Activated T-cell treated with anti-CD3 and anti-CD28 coated beads for 4 hours (primary cell): ENCODE data around the gene ACTA2.

ENCODE experiments used
- DNase-seq: peaks from one replicate; pipeline ENCODE4 v3.0.0-alpha.2; 2020

ACTA2 gene

GRCh38 chr10:88952647-88953111, at the start of gene ACTA2:
Gene ACTA2, minus strand, starts transcription at chr10:88952773. Its CDS starts 3,843 bp downstream, at chr10:88948930.
- no peak for DNase-seq

- DNase-seq = no peak
Measured at GRCh38 chr10:89001729-89002072, 49.1 kb upstream of the ACTA2 start.

GRCh38 chr10:89001024-89001728, 48.6 kb upstream of the ACTA2 start:
- DNase-seq = no peak

- DNase-seq = no peak
Measured at GRCh38 chr10:88999625-89000024, 47.1 kb upstream of the ACTA2 start.

- no peak for DNase-seq
Measured at GRCh38 chr10:88996927-88997326, 44.4 kb upstream of the ACTA2 start.

- DNase-seq = no peak
Measured at GRCh38 chr10:88995156-88995876, 42.7 kb upstream of the ACTA2 start.

- no peak for DNase-seq
Measured at GRCh38 chr10:88994019-88994418, 41.4 kb upstream of the ACTA2 start.

GRCh38 chr10:88992921-88993524, 40.5 kb upstream of the ACTA2 start:
- no peak for DNase-seq

GRCh38 chr10:88991899-88992320, 39.3 kb upstream of the ACTA2 start:
- DNase-seq = no peak

GRCh38 chr10:88991161-88991898, 38.8 kb upstream of the ACTA2 start:
- DNase-seq = peak; percentile 57

- DNase-seq = peak; percentile 64
Measured at GRCh38 chr10:88990384-88991160, 38.0 kb upstream of the ACTA2 start, which contains the start of gene FAS. Gene FAS, plus strand, starts transcription at chr10:88990798. Its CDS starts 79 bp downstream, at chr10:88990877.

- DNase-seq = no peak
Measured at GRCh38 chr10:88989824-88990383, 37.3 kb upstream of the ACTA2 start.

GRCh38 chr10:88989423-88989822, 36.9 kb upstream of the ACTA2 start:
- no peak for DNase-seq

- no peak for DNase-seq
Measured at GRCh38 chr10:88987840-88988239, 35.3 kb upstream of the ACTA2 start.

- DNase-seq = no peak
Measured at GRCh38 chr10:88987243-88987725, 34.7 kb upstream of the ACTA2 start.

GRCh38 chr10:88986549-88987242, 34.1 kb upstream of the ACTA2 start:
- DNase-seq = no peak

GRCh38 chr10:88984525-88984924, 32.0 kb upstream of the ACTA2 start:
- no peak for DNase-seq

- DNase-seq = no peak
Measured at GRCh38 chr10:88983939-88984338, 31.4 kb upstream of the ACTA2 start.

GRCh38 chr10:88983206-88983605, 30.6 kb upstream of the ACTA2 start:
- DNase-seq = no peak

GRCh38 chr10:88982366-88982765, 29.8 kb upstream of the ACTA2 start:
- DNase-seq = no peak

GRCh38 chr10:88981435-88981834, 28.9 kb upstream of the ACTA2 start:
- no peak for DNase-seq
